ENCODE data around the gene HSP90AB1. TPM values are rescaled to one million over a fixed set of nuclear protein-coding genes. Genes with fewer than 3 reads are reported as not detected.

The HSP90AB1 gene
- total RNA-seq, 1 experiment from 2014 or later = 1,201 TPM

DNA sequence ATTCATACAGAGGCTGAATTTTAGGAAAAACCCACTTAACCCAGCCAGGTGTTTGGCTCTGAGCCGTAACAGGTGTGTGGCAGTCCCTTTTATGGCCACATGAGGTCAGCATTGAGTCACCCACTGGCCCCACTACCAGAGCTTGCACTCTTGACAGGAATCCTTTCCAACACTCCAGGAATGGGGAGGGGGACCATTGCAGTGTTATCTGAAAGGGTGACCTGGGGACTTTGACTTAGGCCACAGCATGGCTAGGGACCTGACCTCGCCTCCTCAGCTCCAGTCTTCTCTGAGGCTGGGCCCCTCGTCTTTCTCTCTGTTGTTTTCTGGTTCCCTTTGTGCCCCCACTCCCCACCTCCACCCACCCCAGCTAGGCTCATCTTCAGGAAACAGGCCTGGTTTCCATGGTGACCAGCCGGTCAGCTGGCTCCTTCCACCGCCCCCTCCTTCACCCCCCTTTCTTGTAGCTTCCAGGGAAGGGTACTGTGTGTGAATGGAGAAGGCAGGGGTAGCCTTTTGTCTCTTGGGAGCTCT is 21.3 kb downstream of the HSP90AB1 start:
- DNase-seq (ENCODE audit: low read depth) = peak; percentile 25

DNA sequence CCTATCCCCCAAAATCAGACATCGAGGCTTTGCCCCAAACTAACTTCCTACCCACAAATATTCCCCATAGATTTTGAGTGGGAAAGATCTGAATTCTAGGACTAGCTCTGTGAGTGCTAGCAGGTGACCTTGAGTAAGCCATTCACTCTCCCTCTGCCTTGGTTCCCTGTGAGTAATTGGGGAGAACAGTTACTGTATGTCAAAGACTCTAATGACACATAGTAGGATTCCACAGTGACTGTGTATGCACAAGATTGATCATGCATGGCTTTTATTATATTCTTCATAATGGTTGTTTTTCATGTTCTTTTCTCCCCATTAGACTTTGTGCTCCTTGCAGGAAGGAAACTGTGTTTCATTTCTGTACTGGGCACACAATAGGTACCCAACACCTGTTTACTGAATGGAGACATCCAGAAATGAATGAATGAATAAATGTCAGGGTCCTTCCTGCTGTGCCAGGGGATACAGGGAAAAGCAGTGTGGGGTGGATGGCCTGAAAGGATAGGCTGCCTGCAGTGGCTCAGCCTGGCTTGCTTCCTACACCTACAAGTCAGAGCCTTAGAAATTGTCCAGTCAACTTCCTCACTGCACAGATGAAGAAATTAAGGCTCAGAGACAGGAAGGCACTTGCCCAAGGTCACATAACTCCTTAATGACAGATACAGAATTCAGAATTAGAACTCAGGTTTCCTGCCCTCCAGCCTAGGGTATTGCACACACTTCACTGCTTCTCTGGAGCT is 22.4 kb downstream of the HSP90AB1 start:
- no peak for DNase-seq (ENCODE audit: low read depth)

DNA sequence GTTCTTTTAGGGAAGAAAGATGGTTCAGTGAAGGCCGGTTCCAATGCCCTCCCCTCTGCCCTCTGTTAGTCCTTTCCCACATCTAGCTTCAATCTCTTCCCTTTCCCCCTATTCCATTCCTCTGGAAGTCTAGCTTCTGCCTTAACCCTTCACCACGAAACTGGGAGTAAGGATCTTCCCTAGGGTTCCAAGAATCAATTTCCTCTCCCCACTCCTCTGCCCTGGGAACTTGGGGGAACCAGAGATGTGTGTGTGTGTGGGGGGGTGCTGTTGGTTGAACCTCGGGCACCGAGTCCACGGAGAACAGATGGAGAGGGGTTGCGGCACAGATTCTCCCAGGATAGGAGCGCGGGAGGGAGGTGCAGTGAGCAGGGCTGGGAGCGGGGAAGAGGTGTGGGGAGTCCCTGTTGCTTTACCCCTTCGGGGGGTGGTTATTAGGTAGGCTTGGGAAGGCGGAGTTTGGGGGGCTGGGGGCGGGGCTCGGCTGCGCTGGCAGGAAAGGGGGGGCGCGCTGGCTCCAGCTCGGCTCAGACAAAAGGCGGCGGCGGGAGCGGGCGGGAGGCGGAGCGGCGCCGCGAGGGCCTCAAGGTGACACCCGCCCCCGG is 23.1 kb downstream of the HSP90AB1 start, which contains the start of gene TMEM151B:
TSS of gene TMEM151B (plus strand) at position 530 of the 605 bp plus-strand sequence. CDS start 293 bp downstream, outside the sequence.
- no peak for DNase-seq (ENCODE audit: low read depth)

DNA sequence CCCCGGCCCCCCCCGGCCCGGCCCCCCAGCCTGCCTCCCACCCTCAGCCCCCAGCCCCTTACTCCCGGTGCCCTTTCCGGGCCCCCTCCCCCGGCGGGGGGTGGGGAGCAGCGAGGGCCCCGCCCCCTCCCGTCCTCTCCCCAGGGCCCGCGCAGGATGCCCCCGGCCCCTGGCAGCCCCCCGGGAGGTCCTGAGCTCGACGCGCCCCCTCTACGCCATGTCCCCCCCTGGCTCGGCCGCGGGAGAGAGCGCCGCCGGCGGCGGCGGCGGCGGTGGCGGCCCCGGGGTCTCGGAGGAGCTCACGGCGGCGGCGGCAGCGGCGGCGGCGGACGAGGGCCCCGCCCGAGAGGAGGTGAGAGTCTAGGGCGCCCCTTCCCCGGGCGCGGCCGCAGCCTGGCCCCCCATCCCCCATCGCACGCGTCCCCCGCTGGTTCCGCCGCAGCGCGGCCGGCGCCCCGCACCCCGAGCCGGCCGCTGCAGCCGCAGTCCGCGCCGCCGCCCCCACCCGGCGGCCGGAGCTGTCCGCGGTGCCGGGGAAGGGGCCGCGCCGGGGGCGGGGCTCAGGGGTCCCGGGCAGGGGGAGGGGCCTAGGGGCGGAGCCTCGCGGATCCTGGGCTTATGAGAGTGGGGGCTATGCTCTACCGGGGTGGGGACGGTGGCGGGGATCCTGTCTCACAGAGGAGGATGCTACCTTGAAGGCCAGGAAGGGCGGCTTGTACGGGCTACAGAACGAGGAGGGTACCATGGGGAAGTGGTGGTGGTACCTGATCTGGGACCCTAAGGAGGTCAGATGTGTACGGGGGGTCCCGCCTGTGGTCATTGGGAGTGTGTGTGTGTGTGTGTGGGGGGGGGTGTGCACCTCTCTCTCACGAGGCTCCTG is 23.9 kb downstream of the HSP90AB1 start:
- DNase-seq (ENCODE audit: low read depth) = no peak

DNA sequence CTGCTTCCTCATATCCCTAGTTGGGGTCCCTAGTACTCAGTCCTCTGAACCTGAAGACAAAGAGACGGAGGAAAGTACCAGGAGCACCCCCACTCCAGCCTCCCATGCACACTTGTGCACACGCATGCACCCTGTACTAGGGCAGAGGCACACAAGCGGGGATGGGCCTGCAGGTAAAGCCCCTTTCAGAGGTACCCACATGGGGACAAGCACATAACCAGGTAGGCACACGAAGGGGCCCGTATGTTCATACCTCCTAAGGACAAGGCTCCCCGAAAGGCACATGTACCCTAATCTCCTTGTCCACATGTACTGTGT is 24.5 kb downstream of the HSP90AB1 start:
- DNase-seq (ENCODE audit: low read depth) = no peak

DNA sequence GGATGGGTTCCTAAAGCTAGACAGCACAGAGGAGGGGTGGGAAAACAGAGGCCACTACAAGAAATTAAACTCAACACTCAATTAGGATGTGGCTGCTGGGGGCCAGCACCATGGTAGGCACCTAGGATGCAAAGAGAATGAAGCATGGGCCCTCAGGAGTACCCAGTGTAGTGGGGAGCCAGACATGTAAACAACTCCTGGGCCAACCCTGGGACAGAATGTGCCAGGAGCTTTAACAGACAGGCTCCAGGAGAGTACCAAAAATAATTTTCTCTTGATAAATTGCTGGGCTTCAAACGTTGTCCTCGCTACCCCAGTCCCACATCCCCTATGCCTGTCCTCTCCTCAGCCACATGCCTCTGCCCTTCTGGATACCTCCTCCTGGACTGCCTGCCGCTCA is 25.0 kb downstream of the HSP90AB1 start:
- DNase-seq (ENCODE audit: low read depth) = no peak

DNA sequence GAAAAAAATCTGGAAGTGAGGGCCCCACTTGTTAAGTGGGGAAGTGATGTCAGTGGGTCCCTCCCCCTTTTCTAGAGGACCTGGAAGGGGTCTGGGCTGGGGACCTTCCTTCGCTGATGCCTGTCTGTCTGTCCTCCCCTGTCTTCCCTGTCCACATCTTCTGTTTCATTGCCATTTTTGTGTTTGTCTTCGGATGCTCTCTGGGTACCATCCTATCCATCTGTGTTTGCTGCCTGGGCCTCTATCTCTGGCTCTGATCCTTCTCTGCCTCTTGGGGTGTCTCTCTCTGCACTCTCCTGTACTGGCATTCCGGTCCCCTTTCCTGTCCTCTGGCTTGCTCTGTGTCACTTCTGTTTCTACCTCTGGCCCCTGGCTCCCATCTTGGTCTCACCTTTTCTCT is 25.6 kb downstream of the HSP90AB1 start:
- DNase-seq (ENCODE audit: low read depth) = no peak

DNA sequence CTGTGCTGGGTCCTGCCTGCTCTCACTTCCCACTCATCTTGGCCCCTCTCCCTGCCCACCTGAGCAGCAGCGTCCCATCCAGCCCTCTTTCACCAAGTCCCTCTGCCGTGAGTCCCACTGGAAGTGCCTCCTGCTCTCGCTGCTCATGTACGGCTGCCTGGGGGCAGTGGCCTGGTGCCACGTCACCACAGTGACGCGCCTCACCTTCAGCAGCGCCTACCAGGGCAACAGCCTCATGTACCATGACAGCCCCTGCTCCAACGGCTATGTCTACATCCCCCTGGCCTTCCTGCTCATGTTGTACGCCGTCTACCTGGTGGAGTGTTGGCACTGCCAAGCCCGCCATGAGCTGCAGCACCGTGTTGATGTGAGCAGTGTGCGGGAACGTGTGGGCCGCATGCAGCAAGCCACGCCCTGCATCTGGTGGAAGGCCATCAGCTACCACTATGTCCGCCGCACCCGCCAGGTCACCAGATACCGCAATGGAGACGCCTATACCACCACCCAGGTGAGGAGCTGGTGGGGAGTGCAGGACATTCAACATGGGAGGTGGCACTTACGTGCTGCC is 26.2 kb downstream of the HSP90AB1 start:
- DNase-seq (ENCODE audit: low read depth) = no peak

DNA sequence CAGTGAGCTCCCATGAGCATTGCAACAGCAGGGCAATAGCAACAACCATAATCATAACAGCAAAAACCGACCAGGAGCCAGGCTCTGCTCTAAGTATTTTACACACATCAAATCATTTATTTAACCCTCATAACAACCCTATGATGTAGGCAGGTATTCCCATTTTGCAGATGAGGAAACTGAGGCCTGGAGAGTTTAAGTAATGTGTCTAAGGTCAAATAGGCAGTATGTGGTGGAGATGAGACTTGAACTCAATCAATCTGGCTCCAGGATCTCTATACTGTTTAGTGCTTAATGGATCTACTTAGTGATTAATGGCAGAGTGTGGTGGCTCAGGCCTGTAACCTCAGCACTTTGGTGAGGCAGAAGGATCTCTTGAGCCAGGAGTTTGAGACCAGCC is 26.7 kb downstream of the HSP90AB1 start:
- DNase-seq (ENCODE audit: low read depth) = no peak

DNA sequence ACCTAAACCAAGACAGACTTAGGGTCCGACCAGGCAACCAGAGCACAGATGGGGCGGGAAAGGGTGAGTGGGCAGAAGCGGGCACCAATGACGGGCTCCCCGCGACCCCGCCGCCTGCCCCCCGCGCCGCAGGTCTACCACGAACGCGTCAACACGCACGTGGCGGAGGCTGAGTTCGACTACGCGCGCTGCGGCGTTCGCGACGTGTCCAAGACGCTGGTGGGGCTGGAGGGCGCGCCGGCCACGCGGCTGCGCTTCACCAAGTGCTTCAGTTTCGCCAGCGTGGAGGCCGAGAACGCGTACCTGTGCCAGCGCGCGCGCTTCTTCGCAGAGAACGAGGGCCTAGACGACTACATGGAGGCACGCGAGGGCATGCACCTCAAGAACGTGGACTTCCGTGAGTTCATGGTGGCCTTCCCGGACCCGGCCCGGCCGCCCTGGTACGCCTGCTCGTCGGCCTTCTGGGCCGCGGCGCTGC is 28.4 kb downstream of the HSP90AB1 start:
- no peak for DNase-seq (ENCODE audit: low read depth)

DNA sequence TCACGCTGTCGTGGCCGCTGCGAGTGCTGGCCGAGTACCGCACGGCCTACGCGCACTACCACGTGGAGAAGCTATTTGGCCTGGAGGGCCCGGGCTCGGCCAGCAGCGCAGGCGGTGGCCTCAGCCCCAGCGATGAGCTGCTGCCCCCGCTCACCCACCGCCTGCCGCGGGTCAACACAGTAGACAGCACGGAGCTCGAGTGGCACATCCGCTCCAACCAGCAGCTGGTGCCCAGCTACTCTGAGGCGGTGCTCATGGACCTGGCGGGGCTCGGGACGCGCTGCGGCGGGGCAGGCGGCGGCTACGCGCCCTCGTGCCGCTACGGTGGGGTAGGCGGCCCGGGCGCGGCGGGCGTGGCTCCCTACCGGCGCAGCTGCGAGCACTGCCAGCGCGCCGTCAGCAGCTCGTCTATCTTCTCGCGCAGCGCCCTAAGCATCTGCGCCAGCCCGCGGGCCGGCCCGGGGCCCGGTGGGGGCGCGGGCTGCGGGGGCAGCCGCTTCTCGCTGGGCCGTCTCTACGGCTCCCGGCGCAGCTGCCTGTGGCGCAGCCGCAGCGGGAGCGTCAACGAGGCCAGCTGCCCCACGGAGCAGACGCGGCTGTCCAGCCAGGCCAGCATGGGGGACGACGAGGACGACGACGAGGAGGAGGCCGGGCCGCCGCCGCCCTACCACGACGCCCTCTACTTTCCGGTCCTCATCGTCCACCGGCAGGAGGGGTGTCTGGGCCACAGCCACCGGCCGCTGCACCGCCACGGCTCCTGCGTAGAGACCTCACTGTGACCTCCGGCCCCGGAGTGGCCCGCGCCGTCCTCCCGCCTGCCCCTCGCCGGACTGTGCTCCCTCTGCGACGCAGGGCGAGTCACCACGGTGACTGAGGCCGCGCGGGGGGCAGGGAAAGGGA is 29.1 kb downstream of the HSP90AB1 start:
- DNase-seq (ENCODE audit: low read depth) = no peak

DNA sequence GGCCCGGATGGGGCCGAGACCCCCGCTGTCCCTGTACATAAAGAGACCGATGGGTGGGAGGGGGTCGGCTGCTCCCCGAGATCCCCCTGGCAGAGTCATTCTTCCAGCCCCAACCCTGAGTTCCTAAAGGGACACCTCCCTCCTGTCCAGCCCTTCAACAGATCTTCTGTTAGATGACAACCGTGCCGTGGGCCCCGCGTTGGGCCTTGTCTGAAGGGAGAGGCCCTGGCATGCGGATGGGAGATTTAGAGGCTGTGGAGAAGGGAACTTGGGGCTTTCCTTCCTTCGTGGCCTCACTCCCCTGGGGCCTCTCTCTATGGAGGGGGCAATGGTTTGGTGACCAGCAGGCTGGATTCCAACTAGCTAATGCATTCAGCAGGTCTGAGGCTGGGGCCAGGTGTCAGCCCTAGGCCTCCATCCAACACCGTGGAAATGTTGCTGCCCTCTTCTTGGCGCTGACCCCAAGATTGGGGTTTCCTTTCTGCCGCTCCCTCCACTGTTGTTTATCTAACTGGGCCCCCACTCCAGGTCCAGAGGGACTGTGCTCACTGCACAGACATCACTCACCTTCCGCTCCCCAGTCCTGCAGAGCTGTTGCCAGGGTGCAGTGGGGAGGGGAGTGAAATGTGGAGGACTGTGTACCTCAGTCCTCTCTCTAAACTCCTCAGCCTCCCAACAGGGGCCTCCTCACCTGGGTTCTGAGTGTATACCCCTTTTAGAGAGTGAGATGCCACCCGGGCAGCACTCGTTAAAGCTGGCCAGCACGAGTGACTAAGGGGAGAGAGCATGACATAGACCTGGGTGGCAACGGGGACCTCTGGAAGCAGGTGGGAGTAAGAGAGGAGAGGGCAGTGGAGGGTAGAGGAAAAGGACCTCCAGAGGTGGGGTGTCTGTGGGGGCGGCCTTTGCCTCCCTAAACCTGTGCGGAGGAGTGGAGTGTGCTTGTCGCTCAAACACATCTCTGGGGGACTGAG is 30.1 kb downstream of the HSP90AB1 start:
- DNase-seq (ENCODE audit: low read depth) = no peak

DNA sequence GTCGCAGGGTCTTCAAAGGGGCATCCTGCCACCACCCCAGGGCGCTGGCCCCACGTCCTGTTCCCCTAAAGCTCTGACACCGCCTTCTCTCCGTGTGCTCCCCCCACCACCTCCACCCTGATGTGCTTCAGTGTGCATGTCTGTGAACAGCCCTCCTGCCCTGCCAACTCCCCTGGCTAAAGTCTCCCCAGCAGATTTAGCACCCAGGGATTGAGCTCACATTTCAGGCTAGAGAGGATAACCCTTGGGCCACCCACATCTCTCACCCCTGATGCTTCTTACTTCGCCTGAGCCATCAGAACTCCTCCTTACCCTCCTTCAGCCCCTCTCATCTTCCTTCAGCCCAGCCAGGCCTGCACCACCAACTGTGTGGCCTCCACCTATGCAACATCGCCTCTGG is 30.9 kb downstream of the HSP90AB1 start:
- DNase-seq (ENCODE audit: low read depth) = no peak

DNA sequence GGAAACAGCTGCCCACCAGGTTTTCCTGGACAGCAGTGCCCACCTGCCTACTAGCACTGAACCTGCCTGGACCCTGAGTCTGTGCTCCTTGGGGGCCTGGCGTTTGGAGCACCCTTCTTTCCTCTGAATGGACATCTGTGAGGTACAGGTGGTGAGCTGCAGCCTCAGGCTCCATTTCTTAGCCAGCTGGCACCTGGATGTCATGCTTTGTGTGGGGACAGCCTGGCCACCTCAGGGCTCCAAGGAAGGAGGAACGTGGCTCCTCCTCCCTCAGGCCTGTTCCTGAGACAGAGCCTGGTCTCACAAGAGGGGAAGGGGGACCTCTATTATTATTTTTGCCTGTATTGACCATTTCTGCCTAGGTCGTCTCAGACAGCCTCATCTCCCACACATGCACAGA is 31.4 kb downstream of the HSP90AB1 start:
- DNase-seq (ENCODE audit: low read depth) = no peak

DNA sequence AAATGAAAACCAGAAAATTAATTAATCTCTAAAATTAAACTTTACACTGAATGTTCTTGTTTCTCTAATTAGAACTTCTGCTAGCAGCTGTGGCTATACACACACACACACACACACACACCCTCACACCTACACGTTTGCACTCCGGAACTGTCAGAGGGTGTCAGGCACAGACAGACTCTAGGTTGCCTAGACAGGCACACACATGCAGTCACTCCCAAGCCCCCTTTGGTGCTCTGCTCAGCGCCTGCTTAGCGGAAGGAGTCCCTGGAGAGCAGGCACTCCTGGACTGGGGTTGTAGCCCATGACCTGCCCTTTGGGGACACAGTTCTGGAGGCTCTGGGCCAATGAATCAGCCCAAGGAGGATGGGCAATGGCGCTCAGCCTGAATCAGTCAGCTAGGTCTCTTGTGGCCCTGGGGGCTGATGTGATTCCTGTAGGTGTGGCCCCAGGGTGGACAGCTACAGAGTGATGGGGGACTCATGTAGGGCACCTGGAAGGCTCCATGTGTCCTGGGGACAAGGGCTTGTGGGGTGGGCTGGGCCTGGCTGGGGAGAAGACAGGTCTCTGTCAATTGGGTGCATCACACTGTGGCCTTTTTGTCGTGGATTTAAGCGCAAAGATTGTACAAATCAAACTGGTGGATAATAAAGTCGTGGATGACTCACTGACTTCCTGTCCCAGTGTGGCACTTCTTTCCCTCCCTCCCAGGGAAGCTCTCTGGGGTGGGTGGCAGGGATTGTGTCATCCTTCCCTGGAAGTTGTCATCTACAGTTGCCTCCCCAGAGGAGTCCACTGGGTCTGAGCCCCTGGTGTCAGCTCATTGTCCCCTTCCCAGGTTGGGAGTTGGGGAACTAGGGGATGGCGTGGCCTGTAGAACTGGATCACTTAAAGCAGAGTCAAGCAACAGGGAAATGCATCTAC is 32.1 kb downstream of the HSP90AB1 start:
- DNase-seq (ENCODE audit: low read depth) = peak; percentile 64

DNA sequence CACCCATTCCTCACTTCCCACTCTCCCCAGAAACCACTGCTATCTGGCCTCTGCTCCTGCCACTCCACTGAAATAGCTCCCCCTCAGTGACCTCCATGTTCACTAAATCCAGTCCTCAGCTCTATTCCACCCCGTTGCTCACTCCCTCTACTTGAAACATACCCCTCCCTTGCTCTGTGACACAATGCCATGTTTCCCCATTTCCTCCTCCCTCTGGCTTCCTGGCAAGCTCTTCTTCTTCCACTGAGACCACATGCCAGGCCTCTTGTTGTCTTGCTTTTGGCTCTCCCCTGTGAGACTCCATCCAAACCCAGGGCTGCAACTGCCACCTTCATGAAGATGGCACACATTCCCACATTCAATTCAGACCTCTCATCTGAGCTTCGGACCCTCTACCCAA is 37.2 kb downstream of the HSP90AB1 start:
- no peak for DNase-seq (ENCODE audit: low read depth)

DNA sequence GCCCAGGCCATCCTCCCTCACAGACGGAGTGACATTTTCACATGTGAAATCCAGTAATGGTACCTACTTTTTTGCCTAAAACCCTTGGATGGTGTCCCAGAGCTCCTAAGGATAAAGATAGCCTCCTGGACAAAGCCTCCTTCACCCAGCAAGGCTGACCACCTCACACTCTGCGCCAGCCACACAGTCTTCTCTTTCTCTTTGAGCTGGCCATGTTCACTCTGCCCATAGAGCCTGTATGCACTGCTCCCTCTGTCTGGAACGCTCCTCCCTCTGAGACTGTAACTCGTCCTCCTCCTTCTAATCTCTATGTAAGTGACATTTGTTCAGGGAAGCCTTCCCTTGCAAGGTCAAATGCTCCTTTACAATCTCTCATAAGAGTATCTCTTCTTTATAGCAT is 38.0 kb downstream of the HSP90AB1 start:
- no peak for DNase-seq (ENCODE audit: low read depth)

DNA sequence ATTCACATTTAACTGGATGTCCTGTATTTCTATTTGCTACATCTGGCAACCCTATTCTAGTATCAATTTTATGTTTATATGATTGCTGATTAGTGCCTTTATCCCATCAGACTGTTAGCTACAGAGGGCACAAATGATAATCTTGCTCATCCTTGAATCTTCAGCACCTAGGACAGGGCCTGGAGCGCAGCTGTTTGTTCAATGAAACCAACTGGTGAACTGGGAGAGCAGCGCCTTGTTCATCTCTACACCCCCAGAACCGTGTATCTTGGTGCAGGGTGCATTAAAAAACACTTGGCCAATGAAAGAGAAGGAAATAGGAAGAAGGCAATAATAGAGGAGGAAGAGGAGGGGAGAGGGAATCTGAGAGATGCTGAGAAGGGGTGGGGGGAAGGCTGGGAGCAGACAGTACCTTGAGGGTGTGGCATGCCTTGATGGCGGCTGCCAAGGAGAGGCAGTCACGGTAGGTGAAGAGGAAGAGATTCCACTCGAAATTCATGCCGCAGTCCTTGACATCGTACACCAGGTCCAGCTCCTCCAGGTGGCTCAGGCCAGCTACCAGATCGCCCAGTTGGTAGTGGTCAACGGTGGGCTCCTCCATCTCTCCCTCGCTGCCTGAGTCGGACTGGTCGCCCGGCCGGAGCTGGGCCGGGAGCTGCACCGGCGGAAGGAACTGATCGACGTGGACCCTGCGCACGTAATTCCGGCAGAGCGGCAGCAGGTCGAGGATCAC is 38.8 kb downstream of the HSP90AB1 start:
- DNase-seq (ENCODE audit: low read depth) = peak; percentile 34
